Parathyroid adenoma (tissue), 2 donors: ENCODE results near the gene KRTAP10-10.
"Not testable (repeated sequence)": the region's sequence is repeated elsewhere in the genome, so short reads cannot be mapped to it uniquely, and the experiment has no call there.

ENCODE experiments used
- H2AFZ ChIP-seq: fragments of 300-600 bp; sonication (generic); one replicate; pipeline ENCODE4 v1.7.0; 2017; ENCODE audit warnings: antibody characterized with exemption, mild to moderate bottlenecking
- H3K27ac ChIP-seq: fragments of 300-600 bp; sonication (generic); one replicate; pipeline ENCODE4 v1.7.0; 2017
- H3K27me3 ChIP-seq: fragments of 300-600 bp; sonication (generic); one replicate; pipeline ENCODE4 v1.7.0; 2017; ENCODE audit warnings: low read length; ENCODE audit not compliant: control insufficient read depth, insufficient read depth
- H3K36me3 ChIP-seq: fragments of 300-600 bp; sonication (generic); one replicate; pipeline ENCODE4 v1.7.0; 2017; ENCODE audit warnings: low read length; ENCODE audit not compliant: control insufficient read depth, insufficient read depth
- H3K4me1 ChIP-seq: fragments of 300-600 bp; sonication (generic); one replicate; pipeline ENCODE4 v1.7.0; 2017; ENCODE audit warnings: control low read depth
- H3K4me2 ChIP-seq: fragments of 300-600 bp; sonication (generic); one replicate; pipeline ENCODE4 v1.7.0; 2017; ENCODE audit warnings: low read length
- H3K4me3 ChIP-seq: fragments of 300-600 bp; sonication (generic); one replicate; pipeline ENCODE4 v1.7.0; 2017; ENCODE audit warnings: low read depth, low read length
- H3K79me2 ChIP-seq: fragments of 300-600 bp; sonication (generic); one replicate; pipeline ENCODE4 v1.7.0; 2017; ENCODE audit warnings: control low read depth
- H3K9ac ChIP-seq: fragments of 300-600 bp; sonication (generic); one replicate; pipeline ENCODE4 v1.7.0; 2017; ENCODE audit warnings: mild to moderate bottlenecking
- H3K9me3 ChIP-seq: fragments of 300-600 bp; sonication (generic); one replicate; pipeline ENCODE4 v1.7.0; 2017; ENCODE audit warnings: low read length; ENCODE audit not compliant: control insufficient read depth
- TF ChIP-seq, protein P1 (sequence below): fragments of 300-600 bp; sonication (generic); IDR thresholded peaks from one replicate; pipeline ENCODE4 v1.7.0; 2017; ENCODE audit warnings: antibody characterized with exemption, mild to moderate bottlenecking
- donor health status: primary hyperparathyroidism.

KRTAP10-10 gene

GRCh38 chr21:44606495-44606894, 30.7 kb upstream of the KRTAP10-10 start:
- TF ChIP-seq, protein P1, sequence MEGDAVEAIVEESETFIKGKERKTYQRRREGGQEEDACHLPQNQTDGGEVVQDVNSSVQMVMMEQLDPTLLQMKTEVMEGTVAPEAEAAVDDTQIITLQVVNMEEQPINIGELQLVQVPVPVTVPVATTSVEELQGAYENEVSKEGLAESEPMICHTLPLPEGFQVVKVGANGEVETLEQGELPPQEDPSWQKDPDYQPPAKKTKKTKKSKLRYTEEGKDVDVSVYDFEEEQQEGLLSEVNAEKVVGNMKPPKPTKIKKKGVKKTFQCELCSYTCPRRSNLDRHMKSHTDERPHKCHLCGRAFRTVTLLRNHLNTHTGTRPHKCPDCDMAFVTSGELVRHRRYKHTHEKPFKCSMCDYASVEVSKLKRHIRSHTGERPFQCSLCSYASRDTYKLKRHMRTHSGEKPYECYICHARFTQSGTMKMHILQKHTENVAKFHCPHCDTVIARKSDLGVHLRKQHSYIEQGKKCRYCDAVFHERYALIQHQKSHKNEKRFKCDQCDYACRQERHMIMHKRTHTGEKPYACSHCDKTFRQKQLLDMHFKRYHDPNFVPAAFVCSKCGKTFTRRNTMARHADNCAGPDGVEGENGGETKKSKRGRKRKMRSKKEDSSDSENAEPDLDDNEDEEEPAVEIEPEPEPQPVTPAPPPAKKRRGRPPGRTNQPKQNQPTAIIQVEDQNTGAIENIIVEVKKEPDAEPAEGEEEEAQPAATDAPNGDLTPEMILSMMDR, result no peak
- no peaks in the 10 kb centered on the region for H3K36me3 ChIP-seq
- H3K9me3 ChIP-seq, result no peaks in the 10 kb centered on the region
- H2AFZ ChIP-seq, result no peak overlapping the region
- H3K27ac ChIP-seq, result no peak overlapping the region
- no peaks in the 10 kb centered on the region for H3K4me1 ChIP-seq
- H3K79me2 ChIP-seq, result no peaks in the 10 kb centered on the region
- no peak overlapping the region for H3K4me2 ChIP-seq
- H3K9ac ChIP-seq, result no peak overlapping the region
- no peaks in the 10 kb centered on the region for H3K27me3 ChIP-seq
- no peak overlapping the region for H3K4me3 ChIP-seq

- Histone ChIP-seq H3K4me3 (no peak overlapping the region), H3K36me3 (no peaks in the 10 kb centered on the region), H3K9me3 (no peaks in the 10 kb centered on the region), H3K4me1 (no peaks in the 10 kb centered on the region), H3K4me2 (no peak overlapping the region), H2AFZ (no peak overlapping the region), H3K9ac (no peak overlapping the region), H3K79me2 (no peaks in the 10 kb centered on the region), H3K27ac (no peak overlapping the region), H3K27me3 (no peaks in the 10 kb centered on the region)
- TF ChIP-seq, protein P1, result no peak
These were observed 28.0 kb upstream of the KRTAP10-10 start for GRCh38 chr21:44609193-44609592.

- H3K9me3 ChIP-seq, H3K9ac ChIP-seq, H2AFZ ChIP-seq, H3K36me3 ChIP-seq, H3K27me3 ChIP-seq, H3K4me1 ChIP-seq, H3K27ac ChIP-seq, H3K4me2 ChIP-seq, H3K79me2 ChIP-seq, H3K4me3 ChIP-seq: not testable (repeated sequence)
These were observed 26.9 kb upstream of the KRTAP10-10 start for GRCh38 chr21:44610157-44610843.

DNA sequence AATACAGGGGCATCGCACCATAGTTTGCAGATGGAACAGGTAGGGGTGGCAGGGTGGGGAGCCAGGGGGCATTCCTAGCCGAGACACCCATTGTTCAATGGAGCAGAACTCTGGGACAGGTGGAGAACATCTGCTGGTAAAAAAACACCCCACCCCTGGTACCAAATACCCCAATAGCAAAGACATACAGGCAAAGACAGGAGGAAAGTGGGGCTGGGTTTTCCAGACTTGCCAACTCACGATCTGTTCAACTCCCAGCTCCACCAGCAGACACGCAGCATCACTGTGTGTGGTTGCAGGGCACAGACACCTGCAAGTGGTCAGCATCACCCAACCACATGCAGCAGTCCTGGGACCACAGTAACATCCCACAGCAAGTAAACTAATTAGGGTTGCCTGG, 25.6 kb upstream of the KRTAP10-10 start:
- TF ChIP-seq, protein P1, result no peak
- Histone ChIP-seq H3K79me2 (no peaks in the 10 kb centered on the region), H3K27ac (no peak overlapping the region), H2AFZ (no peak overlapping the region), H3K27me3 (no peaks in the 10 kb centered on the region), H3K4me3 (no peak overlapping the region), H3K36me3 (no peaks in the 10 kb centered on the region), H3K9me3 (no peaks in the 10 kb centered on the region), H3K9ac (no peak overlapping the region), H3K4me1 (no peaks in the 10 kb centered on the region), H3K4me2 (no peak overlapping the region)

DNA sequence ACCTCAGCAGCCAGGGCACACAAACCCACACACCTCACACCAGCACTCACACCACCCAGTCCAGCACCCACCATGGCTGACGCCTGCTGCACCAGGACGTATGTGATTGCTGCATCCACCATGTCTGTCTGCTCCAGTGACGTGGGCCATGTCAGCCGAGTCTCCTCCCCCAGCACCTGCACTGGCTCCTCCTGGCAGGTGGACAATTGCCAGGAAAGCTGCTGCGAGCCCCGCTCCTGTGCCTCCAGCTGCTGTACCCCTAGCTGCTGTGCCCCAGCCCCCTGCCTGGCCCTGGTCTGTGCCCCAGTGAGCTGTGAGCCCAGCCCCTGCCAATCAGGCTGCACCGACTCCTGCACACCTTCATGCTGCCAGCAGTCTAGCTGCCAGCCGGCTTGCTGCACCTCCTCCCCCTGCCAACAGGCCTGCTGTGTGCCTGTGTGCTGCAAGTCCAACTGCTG, 25.1 kb upstream of the KRTAP10-10 start, which contains the start of gene KRTAP10-8:
KRTAP10-8 (plus strand) TSS at position 51 of the 458 bp plus-strand sequence; CDS start at position 73, 22 bp downstream.
- TF ChIP-seq, protein P1, result no peak
- H3K4me2 ChIP-seq, result no peak within 1 kb of the TSS
- no peaks in the 10 kb centered on the region for H3K79me2 ChIP-seq
- H2AFZ ChIP-seq, result no peak within 1 kb of the TSS
- no peak within 1 kb of the TSS for H3K4me3 ChIP-seq
- H3K27me3 ChIP-seq, result no peaks in the 10 kb centered on the region
- H3K27ac ChIP-seq, result no peak within 1 kb of the TSS
- no peaks in the 10 kb centered on the region for H3K9me3 ChIP-seq
- H3K36me3 ChIP-seq, result no peaks in the 10 kb centered on the region
- H3K4me1 ChIP-seq, result no peaks in the 10 kb centered on the region
- no peak within 1 kb of the TSS for H3K9ac ChIP-seq
